LNCaP clone FGC (cell line): Measurements from ENCODE around the gene COMMD3.

Experiments used
- DNase-seq: peaks from one replicate; pipeline ENCODE4 v3.0.0-alpha.2; 2011; ENCODE audit warnings: low read depth
- H3K4me3 ChIP-seq: 2 replicates; pipeline ENCODE4 v1.5.1; 2011; ENCODE audit warnings: mild to moderate bottlenecking, low read depth, low read length, control low read depth
- TF ChIP-seq, protein P1 (sequence below): IDR thresholded peaks from 2 replicates; pipeline ENCODE4 v1.5.1; 2012; ENCODE audit warnings: mild to moderate bottlenecking; ENCODE audit not compliant: control insufficient read depth, insufficient read depth; ENCODE audit errors: extremely low read depth

COMMD3 gene

DNA sequence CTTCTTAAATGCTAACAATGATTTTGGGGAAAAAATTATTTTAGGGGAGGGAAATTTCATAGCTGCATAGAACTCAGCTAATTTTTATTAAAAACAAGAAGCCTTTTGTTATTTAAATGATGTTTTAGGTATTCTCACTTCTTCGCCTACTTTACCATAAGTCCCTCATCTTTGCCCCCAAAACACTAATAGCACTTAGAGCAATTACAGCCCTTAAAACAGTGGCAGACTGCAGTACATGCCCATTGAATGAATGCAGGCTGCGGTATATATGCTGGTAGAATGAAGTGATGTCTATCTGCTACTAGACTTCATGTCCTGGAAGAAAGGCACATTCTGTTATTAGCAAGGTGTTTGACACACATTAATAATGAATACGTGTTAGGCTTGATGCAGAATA lies 26.2 kb downstream of the COMMD3 start:
- no peak overlapping the region for H3K4me3 ChIP-seq
- TF ChIP-seq, protein P1, sequence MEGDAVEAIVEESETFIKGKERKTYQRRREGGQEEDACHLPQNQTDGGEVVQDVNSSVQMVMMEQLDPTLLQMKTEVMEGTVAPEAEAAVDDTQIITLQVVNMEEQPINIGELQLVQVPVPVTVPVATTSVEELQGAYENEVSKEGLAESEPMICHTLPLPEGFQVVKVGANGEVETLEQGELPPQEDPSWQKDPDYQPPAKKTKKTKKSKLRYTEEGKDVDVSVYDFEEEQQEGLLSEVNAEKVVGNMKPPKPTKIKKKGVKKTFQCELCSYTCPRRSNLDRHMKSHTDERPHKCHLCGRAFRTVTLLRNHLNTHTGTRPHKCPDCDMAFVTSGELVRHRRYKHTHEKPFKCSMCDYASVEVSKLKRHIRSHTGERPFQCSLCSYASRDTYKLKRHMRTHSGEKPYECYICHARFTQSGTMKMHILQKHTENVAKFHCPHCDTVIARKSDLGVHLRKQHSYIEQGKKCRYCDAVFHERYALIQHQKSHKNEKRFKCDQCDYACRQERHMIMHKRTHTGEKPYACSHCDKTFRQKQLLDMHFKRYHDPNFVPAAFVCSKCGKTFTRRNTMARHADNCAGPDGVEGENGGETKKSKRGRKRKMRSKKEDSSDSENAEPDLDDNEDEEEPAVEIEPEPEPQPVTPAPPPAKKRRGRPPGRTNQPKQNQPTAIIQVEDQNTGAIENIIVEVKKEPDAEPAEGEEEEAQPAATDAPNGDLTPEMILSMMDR = no peak
- no peak for DNase-seq

DNA sequence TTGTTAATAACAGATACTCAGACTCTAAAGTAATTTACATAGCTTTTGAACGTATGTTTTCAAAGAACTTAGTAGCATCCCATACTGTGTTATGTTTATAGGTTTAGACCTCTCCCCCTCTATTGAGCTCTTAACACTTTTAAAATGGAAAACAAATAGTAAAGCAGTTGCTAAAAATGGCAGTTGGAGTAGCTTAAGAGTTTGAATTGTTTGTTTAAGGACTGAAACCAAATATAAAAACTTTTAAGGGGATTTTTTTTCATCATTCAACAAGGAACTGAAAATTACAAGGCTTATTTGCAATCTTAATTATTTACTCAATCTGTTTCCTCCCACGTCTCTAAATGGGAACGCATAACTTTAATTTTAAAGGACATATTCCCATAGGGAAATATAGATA lies 27.5 kb downstream of the COMMD3 start:
- TF ChIP-seq, protein P1 = no peak
- H3K4me3 ChIP-seq = no peak overlapping the region

DNA sequence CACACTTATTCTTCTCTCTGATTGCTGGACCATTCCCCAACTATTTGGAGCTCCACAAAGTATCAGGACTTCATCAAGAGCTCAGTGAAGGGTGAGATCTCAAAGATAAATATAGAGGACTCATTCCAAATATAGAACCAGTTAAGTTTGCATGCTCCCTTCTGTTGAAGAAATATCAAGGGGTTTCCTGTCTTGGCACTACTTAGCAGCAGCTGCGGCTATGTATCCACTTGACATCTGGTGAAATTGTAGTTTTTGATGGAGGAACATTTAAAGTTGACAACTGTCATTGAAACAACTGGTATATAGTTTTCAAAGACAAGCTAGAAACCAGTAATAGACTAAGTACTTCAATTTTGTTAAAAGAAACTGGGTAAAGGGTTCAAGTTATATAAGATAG lies 28.1 kb downstream of the COMMD3 start:
- TF ChIP-seq, protein P1 = no peak
- no peak overlapping the region for H3K4me3 ChIP-seq
- DNase-seq = no peak

More for the DNA sequence above, 27.5 kb downstream of the COMMD3 start:
- peak; percentile 47 for DNase-seq

DNA sequence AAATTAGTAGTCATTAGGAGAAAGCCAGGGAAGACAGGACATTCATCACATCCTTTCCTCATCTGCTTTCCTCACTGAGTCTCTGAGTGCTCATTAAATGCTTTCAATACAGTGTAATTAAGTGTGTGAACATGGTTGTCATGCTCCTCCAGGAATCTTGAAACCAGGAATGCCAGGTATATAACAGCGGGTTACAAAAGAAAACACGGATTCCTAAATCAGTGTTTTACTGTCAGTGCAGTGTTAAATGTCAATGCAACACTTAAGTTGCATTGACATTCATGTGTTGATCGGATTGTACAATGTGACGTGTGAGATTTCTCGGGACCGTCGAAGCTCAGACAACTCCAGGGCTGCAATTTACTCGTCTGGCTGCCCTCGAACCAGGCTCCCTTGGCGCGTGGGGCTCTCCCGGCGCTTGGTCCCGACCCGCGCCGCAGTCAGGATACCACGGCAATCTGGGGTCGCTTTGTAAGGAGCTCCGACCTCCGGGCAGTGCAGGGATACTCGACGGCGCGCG lies 28.7 kb downstream of the COMMD3 start:
- DNase-seq = no peak
- H3K4me3 ChIP-seq = no peak overlapping the region
- TF ChIP-seq, protein P1 = no peak

DNA sequence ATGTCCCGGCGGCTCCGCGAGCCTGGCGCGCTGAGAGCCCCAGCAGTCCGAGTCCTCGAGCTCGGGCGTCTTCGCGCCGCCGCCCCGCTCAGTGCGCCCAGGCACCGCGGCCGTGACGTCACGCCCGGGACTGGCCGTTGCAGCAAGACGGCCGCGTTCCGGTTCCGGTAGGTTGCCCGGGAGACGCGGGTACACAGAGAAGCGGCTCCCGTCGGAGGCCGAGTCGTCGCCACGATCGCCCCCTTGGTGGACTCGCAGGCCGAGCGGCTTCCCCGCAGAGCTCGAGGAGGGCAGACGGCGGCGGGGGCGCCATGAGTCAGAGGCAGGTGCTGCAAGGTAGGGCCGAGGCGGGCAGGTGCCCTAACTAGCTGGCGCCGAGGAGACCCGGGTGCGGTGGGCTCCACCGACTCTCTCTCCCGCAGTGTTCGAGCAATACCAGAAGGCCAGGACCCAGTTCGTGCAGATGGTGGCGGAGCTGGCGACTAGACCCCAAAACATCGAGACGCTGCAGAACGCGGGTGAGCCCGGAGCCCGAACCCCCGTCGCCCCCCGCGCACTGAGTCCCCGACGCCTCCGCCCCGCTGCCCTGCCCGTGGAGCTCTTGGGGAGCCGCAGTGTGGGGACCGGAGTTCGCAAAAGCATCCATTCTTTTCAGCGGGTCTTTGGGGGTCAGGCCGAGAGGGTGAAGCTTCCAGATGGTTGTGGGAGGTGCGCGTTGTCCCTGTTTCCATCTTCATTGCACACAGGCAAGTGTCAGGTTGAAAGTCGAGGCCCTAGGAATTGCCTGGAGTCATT lies 29.3 kb downstream of the COMMD3 start, which contains the start of gene SPAG6:
TSS of gene SPAG6 (plus strand) at position 196 of the 795 bp plus-strand sequence. CDS start at position 312, 116 bp downstream.
- no peak within 1 kb of the TSS for H3K4me3 ChIP-seq
- DNase-seq = no peak
- TF ChIP-seq, protein P1 = no peak

GRCh38 chr10:22346096-22346661 lies 30.0 kb downstream of the COMMD3 start:
- no peak overlapping the region for H3K4me3 ChIP-seq
- TF ChIP-seq, protein P1 = no peak
- DNase-seq = no peak
